Thoracic aorta (tissue), 2 donors: Measurements from ENCODE around the gene SCAF11. TPM values are rescaled to one million over a fixed set of nuclear protein-coding genes. Genes with fewer than 3 reads are reported as not detected.
"Not testable (repeated sequence)": the region's sequence is repeated elsewhere in the genome, so short reads cannot be mapped to it uniquely, and the experiment has no call there.

Experiments used
- ATAC-seq: fragments of 150-250 bp; one replicate; pipeline ENCODE4 v1.8.0; 2017; ENCODE audit warnings: low read depth; ENCODE audit not compliant: insufficient number of reproducible peaks, low FRiP score
- DNase-seq: peaks from one replicate; pipeline ENCODE4 v3.0.0-alpha.2; 2020; ENCODE audit warnings: low spot score
- H3K27ac ChIP-seq, 2 donors: fragments of 200-600 bp; sonication (generic); 1 replicate in 1 of 2; 2 replicates in 1 of 2; pipeline ENCODE4 v1.5.1; 2016; ENCODE audit warnings: mild to moderate bottlenecking in 2 of 2, moderate library complexity in 2 of 2
- H3K27me3 ChIP-seq: fragments of 200-600 bp; sonication (generic); replicated peaks from 2 replicates; pipeline ENCODE4 v1.6.0; 2016; ENCODE audit warnings: mild to moderate bottlenecking; ENCODE audit not compliant: insufficient read depth
- H3K36me3 ChIP-seq: fragments of 200-600 bp; sonication (generic); one replicate; pipeline ENCODE4 v1.5.1; 2016
- H3K4me1 ChIP-seq, 2 donors: fragments of 200-600 bp; sonication (generic); 1 replicate in 1 of 2; 2 replicates in 1 of 2; pipeline versions ENCODE4 v1.5.1 to v1.6.0; 2016; ENCODE audit warnings: low read depth in 2 of 2, mild to moderate bottlenecking in 1 of 2; ENCODE audit not compliant: control insufficient read depth in 1 of 2
- H3K4me3 ChIP-seq: fragments of 200-600 bp; sonication (generic); 2 replicates; pipeline ENCODE4 v1.5.1; 2016; ENCODE audit warnings: mild to moderate bottlenecking
- H3K9me3 ChIP-seq: fragments of 200-600 bp; sonication (generic); 2 replicates; pipeline ENCODE4 v1.5.1; 2016
- CTCF ChIP-seq: fragments of 200-600 bp; sonication (generic); IDR thresholded peaks from one replicate; pipeline ENCODE4 v1.5.1; 2019; ENCODE audit warnings: antibody characterized with exemption
- total RNA-seq, 2 donors: library from RNA; depleted of rRNA; stranded (reverse); fragments of >200 nt; gene quantifications; one replicate each; pipeline versions ENCODE4 v1.1.0 to v1.2.3, GENCODE V29; 2016

The SCAF11 gene
- total RNA-seq, 2 donors from 2014 or later = 158 to 199 TPM

DNA sequence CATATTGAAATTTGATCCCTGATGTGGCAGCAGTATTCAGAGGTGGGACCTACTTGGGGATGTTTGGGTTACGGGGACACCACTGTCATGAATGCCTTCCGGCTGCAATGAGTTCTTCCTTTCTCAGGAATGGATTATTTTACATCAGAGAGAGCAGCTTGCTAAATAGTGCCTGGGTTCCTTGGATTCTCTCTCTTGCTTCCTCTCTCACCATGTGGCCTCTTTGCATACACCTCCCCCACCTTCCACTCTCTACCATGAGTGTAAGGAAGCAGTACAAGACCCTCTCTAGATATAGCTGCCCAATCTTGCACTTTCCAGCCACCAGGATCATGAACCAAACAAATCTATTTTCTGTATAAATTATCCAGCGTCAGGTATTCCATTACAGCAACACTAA, 15.4 kb upstream of the SCAF11 start:
- no peak for TF ChIP-seq CTCF
- Histone ChIP-seq H3K4me3 (no peak overlapping the region), H3K36me3 (no peaks in the 10 kb centered on the region), H3K9me3 (no peaks in the 10 kb centered on the region), H3K27me3 (no peaks in the 10 kb centered on the region), H3K27ac (no peak overlapping the region), H3K4me1 (no peaks in the 10 kb centered on the region)
- DNase-seq (no peak), ATAC-seq (no peak)

DNA sequence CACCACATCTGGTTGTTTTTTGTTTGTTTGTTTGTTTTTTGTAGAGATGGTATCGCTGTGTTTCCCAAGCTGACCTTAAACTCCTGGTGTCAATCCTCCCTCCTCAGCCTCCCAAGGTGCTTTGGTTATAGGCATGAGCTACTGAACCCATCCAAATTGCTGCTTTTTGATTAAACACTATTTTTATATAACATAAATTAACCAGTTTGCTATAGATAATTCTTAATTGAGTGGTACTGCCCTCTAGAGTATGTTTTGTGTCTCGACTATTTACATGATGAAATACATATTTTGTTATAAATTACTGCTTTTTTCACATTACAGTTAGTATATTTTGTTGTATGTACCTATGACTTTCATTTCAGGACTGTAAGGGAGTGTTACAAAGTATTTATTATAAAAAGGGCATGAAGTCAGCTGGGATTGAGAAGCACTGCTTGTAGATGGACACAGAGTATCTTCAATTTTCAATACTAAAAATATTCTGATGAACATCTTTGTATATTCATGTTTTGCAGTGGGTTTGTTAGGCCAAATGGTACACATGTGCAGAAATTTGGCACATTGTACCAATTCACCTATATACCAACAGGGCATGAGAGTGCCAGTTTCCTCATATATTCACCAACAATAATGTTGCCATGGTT, 14.9 kb upstream of the SCAF11 start:
- TF ChIP-seq CTCF = no peak

DNA sequence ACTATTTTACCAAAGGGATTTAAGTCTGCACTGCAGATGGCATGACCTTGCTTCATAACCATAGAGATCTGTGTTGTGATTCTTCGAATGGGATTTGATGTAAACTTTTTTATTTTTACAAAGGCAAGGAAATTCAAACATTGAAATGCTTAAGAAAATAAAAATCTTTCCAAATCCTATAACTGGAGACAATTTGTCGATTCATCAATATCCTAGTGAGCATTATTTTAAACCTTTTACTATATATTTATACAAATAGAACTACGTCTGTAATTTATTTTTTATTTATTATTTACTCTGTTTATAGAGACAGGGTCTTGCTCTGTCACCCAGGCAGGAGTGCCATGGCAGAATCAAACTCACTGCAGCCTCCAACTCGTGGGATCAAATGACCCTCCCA, 14.3 kb upstream of the SCAF11 start:
- Histone ChIP-seq H3K4me1 (no peaks in the 10 kb centered on the region), H3K27me3 (no peaks in the 10 kb centered on the region), H3K36me3 (no peaks in the 10 kb centered on the region), H3K27ac (no peak overlapping the region), H3K9me3 (no peaks in the 10 kb centered on the region), H3K4me3 (no peak overlapping the region)
- DNase-seq = no peak
- TF ChIP-seq CTCF = no peak
- no peak for ATAC-seq

More for the DNA sequence above, 14.9 kb upstream of the SCAF11 start:
- H3K36me3 ChIP-seq = no peaks in the 10 kb centered on the region
- no peaks in the 10 kb centered on the region for H3K4me1 ChIP-seq
- H3K27ac ChIP-seq = no peak overlapping the region
- no peak overlapping the region for H3K4me3 ChIP-seq
- ATAC-seq = no peak
- DNase-seq = no peak
- no peaks in the 10 kb centered on the region for H3K27me3 ChIP-seq
- H3K9me3 ChIP-seq = no peaks in the 10 kb centered on the region

GRCh38 chr12:46000076-46000475, 9.7 kb upstream of the SCAF11 start:
- not testable (repeated sequence) for H3K4me3 ChIP-seq, H3K9me3 ChIP-seq, H3K27ac ChIP-seq, DNase-seq, H3K4me1 ChIP-seq, H3K36me3 ChIP-seq, ATAC-seq, H3K27me3 ChIP-seq

DNA sequence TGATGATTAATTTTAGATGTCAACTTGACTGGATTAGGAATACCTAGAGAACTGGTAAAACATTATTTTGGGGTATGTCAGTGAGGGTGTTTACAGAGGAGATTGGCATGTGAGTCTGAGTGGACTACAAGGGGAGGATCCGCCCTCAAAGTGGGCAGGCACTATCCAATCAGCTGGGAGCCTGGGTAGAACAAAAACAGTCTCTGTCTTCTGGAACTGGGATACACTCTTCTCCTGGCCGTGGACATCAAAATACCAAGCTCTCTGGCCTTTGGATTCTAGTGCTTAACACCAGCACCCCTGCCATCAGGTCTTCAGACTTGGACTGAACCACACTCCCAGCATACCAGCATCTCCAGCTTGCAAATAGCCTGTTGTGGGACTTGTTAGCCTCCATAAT, 4.4 kb upstream of the SCAF11 start:
- Histone ChIP-seq H3K27me3 (no peaks in the 10 kb centered on the region), H3K27ac (no peak overlapping the region), H3K4me1 (no peaks in the 10 kb centered on the region), H3K36me3 (no peaks in the 10 kb centered on the region), H3K9me3 (no peaks in the 10 kb centered on the region), H3K4me3 (no peak overlapping the region)
- TF ChIP-seq CTCF = no peak
- DNase-seq (no peak), ATAC-seq (no peak)
